Skin epidermis (tissue), 12 donors: ENCODE data around the gene HOXB3.

ENCODE experiments used
- H3K27ac ChIP-seq, 21 experiments: fragments of 200-600 bp; sonication (generic) in 11 of 21; one replicate each; pipeline ENCODE4 v1.5.0; 2020; ENCODE audit warnings: mild to moderate bottlenecking in 3 of 21, inconsistent platforms in 2 of 21, moderate library complexity in 2 of 21
- H3K4me3 ChIP-seq, 7 experiments: fragments of 200-600 bp; sonication (generic) in 2 of 7; one replicate each; pipeline ENCODE4 v1.5.0; 2020; ENCODE audit warnings: inconsistent platforms in 2 of 7, mild to moderate bottlenecking in 2 of 7, moderate library complexity in 1 of 7

The HOXB3 gene

DNA sequence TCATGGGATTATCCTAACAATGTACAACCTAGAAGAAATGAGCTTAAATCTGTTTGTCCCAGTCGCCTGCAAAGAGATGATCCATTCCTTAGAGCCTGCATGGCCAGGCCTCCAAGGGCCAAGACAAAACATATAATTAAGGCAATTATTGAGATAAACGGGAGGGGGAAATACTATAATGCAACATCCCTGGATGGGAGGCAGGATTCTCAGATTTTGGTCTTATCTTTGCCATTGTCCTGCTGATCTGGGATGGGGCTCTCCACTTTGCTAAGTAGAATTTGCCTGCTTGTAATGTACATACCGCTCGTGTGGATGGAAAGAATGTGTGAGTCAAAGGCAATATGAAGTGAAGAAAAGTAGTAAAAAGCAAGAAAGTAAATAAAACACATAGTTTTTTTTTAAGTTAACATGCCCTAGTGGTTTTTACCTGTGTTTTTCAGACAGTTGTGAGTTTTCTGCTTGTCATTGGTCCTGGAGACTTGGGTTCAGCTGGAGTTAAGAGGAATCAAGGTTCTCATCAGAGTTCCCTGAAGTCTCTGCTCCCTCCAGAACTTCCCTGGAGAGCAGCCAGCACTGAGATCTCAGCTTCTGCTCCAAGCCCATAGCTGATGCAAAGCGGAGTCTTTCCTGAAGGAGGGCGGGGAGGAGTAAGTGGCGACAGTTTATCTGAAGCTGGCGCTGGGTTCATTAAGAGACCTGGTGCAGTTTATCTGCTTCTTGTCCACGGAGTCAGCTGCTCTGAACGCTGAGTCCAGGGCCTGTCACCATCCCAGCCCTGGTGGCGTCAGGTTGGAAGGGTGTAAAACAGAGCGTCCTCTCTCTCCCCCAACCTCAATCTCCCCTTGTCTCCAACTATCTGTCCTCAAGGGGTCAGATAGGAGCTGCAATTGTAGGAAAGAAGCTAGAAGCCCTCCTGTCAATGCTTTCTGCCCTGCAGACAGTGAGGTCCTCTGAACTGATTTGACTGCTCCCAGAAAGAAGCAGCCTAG is 89.3 kb downstream of the HOXB3 start:
- no peak overlapping the region for H3K4me3 ChIP-seq
- H3K27ac ChIP-seq = no peak overlapping the region

GRCh38 chr17:48499735-48500434 is 90.2 kb downstream of the HOXB3 start:
- H3K4me3 ChIP-seq = no peak overlapping the region
- no peak overlapping the region for H3K27ac ChIP-seq

DNA sequence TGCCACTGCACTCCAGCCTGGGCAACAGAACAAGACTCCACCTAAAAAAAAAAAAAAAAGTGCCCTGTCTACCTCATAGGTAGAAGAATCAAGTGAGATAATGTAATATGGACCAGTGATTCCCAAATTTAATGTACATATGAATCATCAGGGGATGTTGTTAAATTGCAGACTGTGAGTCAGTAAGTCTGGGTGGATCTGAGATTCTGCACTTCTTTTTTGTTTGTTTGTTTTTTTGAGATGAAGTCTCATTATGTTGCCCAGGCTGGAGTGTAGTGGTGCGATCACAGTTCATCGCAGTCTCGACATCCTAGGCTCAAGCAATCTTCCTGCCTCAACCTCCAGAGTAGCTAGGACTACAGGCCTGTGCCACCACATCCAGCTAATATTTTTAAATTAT is 90.8 kb downstream of the HOXB3 start:
- H3K27ac ChIP-seq = no peak overlapping the region
- H3K4me3 ChIP-seq = no peak overlapping the region
